ENCODE measurements around the gene COL5A3.

DNA sequence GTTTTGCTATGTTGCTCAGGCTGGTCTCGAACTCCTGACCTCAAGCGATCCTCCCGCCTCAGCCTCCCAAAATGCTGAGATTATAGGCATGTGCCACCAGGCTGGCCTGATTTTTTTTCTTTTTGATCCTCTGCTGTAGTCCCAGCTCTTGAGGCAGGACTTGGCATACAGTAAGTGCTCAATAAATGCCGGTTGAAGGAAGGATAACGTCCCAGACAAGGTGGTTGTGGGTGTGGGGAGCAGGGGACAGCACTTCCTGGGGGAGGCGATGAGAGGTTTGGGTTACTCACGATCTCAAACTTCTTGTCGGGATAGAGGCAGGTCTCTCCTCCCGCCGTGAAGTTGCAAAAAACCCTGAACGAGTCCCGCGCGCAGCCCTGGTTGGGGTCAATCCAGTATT lies 44.3 kb downstream of the COL5A3 start:
- TF ChIP-seq, protein P1, sequence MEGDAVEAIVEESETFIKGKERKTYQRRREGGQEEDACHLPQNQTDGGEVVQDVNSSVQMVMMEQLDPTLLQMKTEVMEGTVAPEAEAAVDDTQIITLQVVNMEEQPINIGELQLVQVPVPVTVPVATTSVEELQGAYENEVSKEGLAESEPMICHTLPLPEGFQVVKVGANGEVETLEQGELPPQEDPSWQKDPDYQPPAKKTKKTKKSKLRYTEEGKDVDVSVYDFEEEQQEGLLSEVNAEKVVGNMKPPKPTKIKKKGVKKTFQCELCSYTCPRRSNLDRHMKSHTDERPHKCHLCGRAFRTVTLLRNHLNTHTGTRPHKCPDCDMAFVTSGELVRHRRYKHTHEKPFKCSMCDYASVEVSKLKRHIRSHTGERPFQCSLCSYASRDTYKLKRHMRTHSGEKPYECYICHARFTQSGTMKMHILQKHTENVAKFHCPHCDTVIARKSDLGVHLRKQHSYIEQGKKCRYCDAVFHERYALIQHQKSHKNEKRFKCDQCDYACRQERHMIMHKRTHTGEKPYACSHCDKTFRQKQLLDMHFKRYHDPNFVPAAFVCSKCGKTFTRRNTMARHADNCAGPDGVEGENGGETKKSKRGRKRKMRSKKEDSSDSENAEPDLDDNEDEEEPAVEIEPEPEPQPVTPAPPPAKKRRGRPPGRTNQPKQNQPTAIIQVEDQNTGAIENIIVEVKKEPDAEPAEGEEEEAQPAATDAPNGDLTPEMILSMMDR (IDR thresholded peaks at IDR 0.05 in 4 of 5, conservative IDR thresholded peaks at IDR 0.05 in 1 of 5): no peak
- no peak for TF ChIP-seq POLR2A (IDR thresholded peaks at IDR 0.05)
